K562 (cell line): ENCODE data around the gene QARS1. TPM values are rescaled to one million over a fixed set of nuclear protein-coding genes. Genes with fewer than 3 reads are reported as not detected.

Source experiments
- ATAC-seq: fragments of 200-7000 bp; cut with Tn5 transposase; 3 replicates; pipeline ENCODE4 v1.9.1; 2020; ENCODE audit warnings: moderate library complexity
- BruUV-seq: library from RNA; stranded (reverse); fragments of 400-500 nt; replicated peaks from 2 replicates; lab custom pipeline; 2021; lab: Mats Ljungman, UMichigan
- CTCF ChIA-PET: fragments of 300-600 bp; formaldehyde crosslinking; extraction: SDS; loops from one replicate; lab custom pipeline; 2021; ENCODE audit warnings: low intra/inter-chr PET ratio; lab: Yijun Ruan, JAX
- POLR2A ChIA-PET: fragments of 300-600, 350-650 bp; sonication (Branson Sonifier 250); formaldehyde crosslinking; extraction: SDS; loops from one replicate; lab custom pipeline; 2021; ENCODE audit warnings: antibody characterized with exemption, inconsistent platforms; lab: Yijun Ruan, JAX
- DNase-seq, 4 experiments: peaks; one replicate each; pipeline versions ENCODE4 v3.0.0 to v3.0.0-alpha.2; 2011 to 2018; ENCODE audit warnings: low spot score in 3 of 4, mixed read lengths in 3 of 4; ENCODE audit errors: extremely low read depth in 1 of 4
- FAIRE-seq: peaks from 2 replicates; lab custom pipeline; 2011; peaks lifted over from hg19 to GRCh38; lab: Jason Lieb, UNC
- H2AFZ ChIP-seq: 2 replicates; pipeline ENCODE4 v1.6.0; 2011; ENCODE audit warnings: low read depth, low read length, control low read depth, inconsistent platforms
- H3K27ac ChIP-seq: fragments of 200-600 bp; 3 replicates; pipeline ENCODE4 v1.8.0; 2011; ENCODE audit warnings: low read depth, mild to moderate bottlenecking, control low read depth, inconsistent platforms, low read length, moderate library complexity, mixed read lengths; ENCODE audit errors: extremely low read depth
- H3K27me3 ChIP-seq, 2 experiments: fragments of 300-600 bp in 1 of 2; 2 replicates in 1 of 2; 3 replicates in 1 of 2; pipeline versions ENCODE4 v1.6.0 to v1.8.0; 2011; ENCODE audit warnings: inconsistent platforms in 2 of 2, low read length in 2 of 2, mild to moderate bottlenecking in 1 of 2, mixed read lengths in 1 of 2, moderate library complexity in 1 of 2; ENCODE audit not compliant: control insufficient read depth in 2 of 2, insufficient read depth in 2 of 2
- H3K36me3 ChIP-seq: fragments of 300-600 bp; 3 replicates; pipeline ENCODE4 v1.8.0; 2011; ENCODE audit warnings: mild to moderate bottlenecking, low read length, inconsistent platforms; ENCODE audit not compliant: control insufficient read depth, insufficient read depth
- H3K4me1 ChIP-seq, 2 experiments: fragments of 200-600 bp in 1 of 2; replicated peaks in 1 of 2; 2 replicates in 1 of 2; 3 replicates in 1 of 2; pipeline versions ENCODE4 v1.5.1 to v1.8.0; 2011; ENCODE audit warnings: inconsistent platforms in 2 of 2, low read length in 2 of 2, mild to moderate bottlenecking in 1 of 2, mixed read lengths in 1 of 2, moderate library complexity in 1 of 2; ENCODE audit not compliant: control insufficient read depth in 2 of 2, insufficient read depth in 2 of 2
- H3K4me2 ChIP-seq: 2 replicates; pipeline ENCODE4 v1.6.1; 2011; ENCODE audit warnings: low read length, control low read depth, inconsistent platforms, mixed read lengths; ENCODE audit not compliant: insufficient read depth
- H3K4me3 ChIP-seq: fragments of 200-600 bp; sonication (generic), shearing (Covaris generic); 2 replicates; pipeline ENCODE4 v1.5.1; 2016; ENCODE audit warnings: control low read depth, inconsistent platforms
- H3K79me2 ChIP-seq: fragments of 200-600 bp; 3 replicates; pipeline ENCODE4 v1.8.0; 2011; ENCODE audit warnings: low read length, inconsistent platforms; ENCODE audit not compliant: control insufficient read depth, insufficient read depth
- H3K9ac ChIP-seq, 2 experiments: 2 replicates each; pipeline versions ENCODE4 v1.6.0 to v1.6.1; 2011; ENCODE audit warnings: low read depth in 2 of 2, low read length in 2 of 2, control low read depth in 1 of 2, inconsistent platforms in 1 of 2, mild to moderate bottlenecking in 1 of 2, mixed read lengths in 1 of 2; ENCODE audit not compliant: insufficient read depth in 1 of 2
- H3K9me1 ChIP-seq: one replicate; pipeline ENCODE4 v1.6.0; 2011; ENCODE audit warnings: inconsistent platforms, mild to moderate bottlenecking, low read length, moderate library complexity; ENCODE audit not compliant: control insufficient read depth, insufficient read depth
- H3K9me3 ChIP-seq: replicated peaks from 2 replicates; pipeline ENCODE4 v1.5.1; 2011; ENCODE audit warnings: low read depth, low read length, inconsistent platforms; ENCODE audit not compliant: control insufficient read depth, insufficient read depth
- H4K20me1 ChIP-seq: replicated peaks from 2 replicates; pipeline ENCODE4 v1.6.1; 2011; ENCODE audit warnings: low read length, inconsistent platforms, mixed read lengths; ENCODE audit not compliant: control insufficient read depth, insufficient read depth
- BRD4 ChIP-seq: fragments of 200-600 bp; sonication (generic); IDR thresholded peaks from 2 replicates; pipeline ENCODE4 v1.6.1; 2017; ENCODE audit warnings: inconsistent platforms
- PCBP1 ChIP-seq: fragments of 200-400 bp; formaldehyde crosslinking; IDR thresholded peaks from 2 replicates; pipeline ENCODE4 v1.6.1; 2018; ENCODE audit warnings: mild to moderate bottlenecking, low read depth, low read length; ENCODE audit not compliant: poor library complexity, severe bottlenecking
- POLR2B ChIP-seq: fragments of 450-650 bp; IDR thresholded peaks from 2 replicates; pipeline ENCODE4 v1.6.1; 2018; ENCODE audit warnings: low read depth; ENCODE audit not compliant: partially characterized antibody
- SIX5 ChIP-seq, 2 experiments: IDR thresholded peaks; 2 replicates each; pipeline ENCODE4 v1.6.1; 2011; ENCODE audit warnings: low read length in 2 of 2, borderline replicate concordance in 1 of 2, low read depth in 1 of 2, mild to moderate bottlenecking in 1 of 2, moderate library complexity in 1 of 2; ENCODE audit not compliant: insufficient read depth in 1 of 2
- XRCC5 ChIP-seq: fragments of 200-400 bp; formaldehyde crosslinking; IDR thresholded peaks from 2 replicates; pipeline ENCODE4 v1.6.1; 2017; ENCODE audit warnings: low read depth, mild to moderate bottlenecking, low read length
- ZNF699 ChIP-seq: fragments of 250-450 bp; sonication (Bioruptor Pico); IDR thresholded peaks from 2 replicates; pipeline ENCODE4 v1.8.0; 2021; ENCODE audit warnings: mild to moderate bottlenecking, moderate library complexity; ENCODE audit not compliant: insufficient replicate concordance
- WGBS: fragments of 100-300 bp; shearing (Covaris generic); methylation state at CpG from one replicate; pipeline ENCODE4 v1.1.6; 2016; ENCODE audit warnings: low coverage, mixed read lengths; ENCODE audit not compliant: insufficient coverage; ENCODE audit errors: missing lambda C conversion rate; 5-methylcytosine and 5-hydroxymethylcytosine counted together
- in situ Hi-C: fragments of 300-500 bp; cut with MboI; formaldehyde crosslinking; loops from 4 replicates; pipeline ENCODE4 v1.15.0; 2018; ENCODE audit warnings: inconsistent platforms, mixed read lengths
- intact Hi-C: fragments of 100-400 bp; cut with micrococcal nuclease; formaldehyde crosslinking; loops from 2 replicates; pipeline ENCODE4 v1.14.2; 2022
- polyA plus RNA-seq, 8 experiments: library from polyadenylated mRNA; depleted of rRNA in 4 of 8; stranded (reverse) in 5 of 8; unstranded in 3 of 8; fragments of >200 nt; fragmentation: Nextera tagmentation in 2 of 8; fragmentation: Illumina TruSeq in 1 of 8; extraction: Ambion mirVana in 2 of 8; extraction: Trizol in 1 of 8; gene quantifications; 2 replicates each; pipeline versions ENCODE4 v1.2.1 to v1.2.3, GENCODE V29; 2011 to 2014; ENCODE audit warnings: inconsistent platforms in 1 of 8, missing spikeins in 1 of 8
- total RNA-seq, 7 experiments: library from RNA; depleted of rRNA in 6 of 7; stranded (reverse); fragments of >200 nt in 6 of 7; fragmentation: Illumina TruSeq in 2 of 7; extraction: Trizol in 2 of 7; gene quantifications; 2 replicates each; pipeline versions ENCODE4 v1.2.1 to v1.2.3, GENCODE V29; 2011 to 2021; ENCODE audit warnings: low replicate concordance in 1 of 7

Gene QARS1
- total and polyA plus RNA-seq, 9 of the 15 experiments (the other 6 are each of a cell fraction or from before 2014, with no cell fraction given), result 148 to 310 (median 273) TPM

- TF ChIP-seq XRCC5, result no peak
- TF ChIP-seq PCBP1, result peak; percentile 56
- TF ChIP-seq, all 486 proteins: peak for 86
Measured at GRCh38 chr3:49120438-49121131, 16.0 kb upstream of the QARS1 start, which contains the start of gene USP19 (continued).

- ChIA-PET POLR2A (interaction anchor here (0.6 to 1.4 kb wide), 5 partner anchors 14 to 486 kb away, joined by 3 to 7 read pairs (median 5); partner anchors contain the start of genes QARS1 and QRICH1), CTCF (no interaction called here)
- Histone ChIP-seq H3K27me3 (no peaks in the 10 kb centered on the region), H3K4me1 (peaks cover 9 to 41% of the 10 kb centered on the region in 2 experiments; a peak in 4 of 5 replicates), H3K9me3 (no peaks in the 10 kb centered on the region), H2AFZ (peak overlapping the region; percentile 84), H3K36me3 (peaks cover 45% of the 10 kb centered on the region), H3K9ac (peak overlapping the region; percentile 95 to 98), H3K9me1 (no peaks in the 10 kb centered on the region), H4K20me1 (no peaks in the 10 kb centered on the region), H3K27ac (peak overlapping the region; percentile 97), H3K4me2 (peak overlapping the region; percentile 100), H3K4me3 (peak overlapping the region; percentile 87), H3K79me2 (peaks cover 20% of the 10 kb centered on the region)
- ATAC-seq, result peak; percentile 38
- TF ChIP-seq POLR2B (no peak), SIX5 (IDR thresholded peaks at IDR 0.05; ENCODE audit: borderline replicate concordance in 1 of 2, insufficient read depth in 1 of 2, low read depth in 1 of 2, low read length in 2 of 2) (no peak), ZNF699 (CRISPR knock-in tag) (no peak), BRD4 (peak; percentile 47; the same call in 1 of the 2 replicates)
- intact Hi-C loops, result no loop called here
- BruUV-seq, result no TSS peak
- in situ Hi-C loops, result no loop called here
- WGBS, result 0% methylated on average over 4 of the region's 9 CpGs
- DNase-seq, result peak in 1 of 4 experiments; percentile 16
- FAIRE-seq, result peak; percentile 65
Measured at GRCh38 chr3:49120096-49120437, 15.5 kb upstream of the QARS1 start.
